NCI-H2081 treated with DMSO at 0.1 percent for 48 hours (cell line): ENCODE data around the gene CERT1.
"Not testable (repeated sequence)": the region's sequence is repeated elsewhere in the genome, so short reads cannot be mapped to it uniquely, and the experiment has no call there.

Experiments
- DNase-seq: peaks from one replicate; lab custom pipeline; 2025; lab: John Stamatoyannopoulos, UW

The CERT1 gene

GRCh38 chr5:75511435-75512382 is at the start of gene CERT1, which contains the start of gene POLK:
CERT1 (minus strand) TSS chr5:75511629; CDS start chr5:75511207, 422 bp downstream.
POLK (plus strand) TSS chr5:75511891.
- DNase-seq, result peak; percentile 49

GRCh38 chr5:75560655-75561054 is 49.2 kb upstream of the CERT1 start:
- DNase-seq, result not testable (repeated sequence)

GRCh38 chr5:75558981-75559632 is 47.7 kb upstream of the CERT1 start:
- DNase-seq, result no peak

- DNase-seq, result no peak
Measured at GRCh38 chr5:75558221-75558620, 46.8 kb upstream of the CERT1 start.

- DNase-seq, result no peak
Measured at GRCh38 chr5:75553358-75553757, 41.9 kb upstream of the CERT1 start.

- DNase-seq, result no peak
Measured at GRCh38 chr5:75552764-75553163, 41.3 kb upstream of the CERT1 start.

GRCh38 chr5:75551471-75551870 is 40.0 kb upstream of the CERT1 start:
- DNase-seq, result no peak

- DNase-seq, result no peak
Measured at GRCh38 chr5:75550597-75550996, 39.2 kb upstream of the CERT1 start.

- DNase-seq, result no peak
Measured at GRCh38 chr5:75547812-75548211, 36.4 kb upstream of the CERT1 start.

GRCh38 chr5:75546830-75547229 is 35.4 kb upstream of the CERT1 start:
- no peak for DNase-seq

- DNase-seq, result no peak
Measured at GRCh38 chr5:75545131-75545530, 33.7 kb upstream of the CERT1 start.

- no peak for DNase-seq
Measured at GRCh38 chr5:75538211-75538610, 26.8 kb upstream of the CERT1 start.

- no peak for DNase-seq
Measured at GRCh38 chr5:75536694-75537360, 25.4 kb upstream of the CERT1 start.

- no peak for DNase-seq
Measured at GRCh38 chr5:75536147-75536546, 24.7 kb upstream of the CERT1 start.

GRCh38 chr5:75534734-75535133 is 23.3 kb upstream of the CERT1 start:
- DNase-seq, result no peak

GRCh38 chr5:75533716-75534115 is 22.3 kb upstream of the CERT1 start:
- DNase-seq, result not testable (repeated sequence)

GRCh38 chr5:75532190-75532589 is 20.8 kb upstream of the CERT1 start:
- no peak for DNase-seq

- DNase-seq, result no peak
Measured at GRCh38 chr5:75529185-75529584, 17.8 kb upstream of the CERT1 start.

GRCh38 chr5:75526070-75526469 is 14.6 kb upstream of the CERT1 start:
- no peak for DNase-seq

GRCh38 chr5:75525344-75525743 is 13.9 kb upstream of the CERT1 start:
- no peak for DNase-seq

- DNase-seq, result no peak
Measured at GRCh38 chr5:75524591-75524990, 13.2 kb upstream of the CERT1 start.

- no peak for DNase-seq
Measured at GRCh38 chr5:75524071-75524470, 12.6 kb upstream of the CERT1 start.

- DNase-seq, result no peak
Measured at GRCh38 chr5:75523275-75523674, 11.8 kb upstream of the CERT1 start.
